ENCODE data around the gene TMC6.

TMC6 gene

DNA sequence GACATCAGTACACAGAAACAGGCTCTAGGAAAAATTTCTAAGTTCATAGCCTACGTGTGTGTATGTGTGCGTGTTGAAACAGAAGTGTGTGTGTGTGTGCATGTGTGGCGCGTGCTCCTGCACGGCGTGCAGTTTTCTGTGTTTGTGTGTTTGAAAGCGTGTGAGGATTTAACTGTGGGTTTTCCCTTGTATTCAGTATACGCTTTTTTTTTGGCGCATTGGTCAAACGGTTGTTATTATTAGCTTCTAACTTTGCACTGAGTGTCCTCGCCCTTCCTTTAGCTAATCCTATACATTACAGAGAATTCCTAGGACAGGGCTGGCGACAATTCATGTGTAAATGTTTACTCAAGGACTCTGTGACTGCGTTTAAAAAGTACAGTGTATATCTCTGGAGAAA lies 23.0 kb downstream of the TMC6 start:
- no CpG with 5 or more reads among the region's 13 CpGs for WGBS (ENCODE audit: insufficient coverage, insufficient read length)
- no peaks in the 10 kb centered on the region for H3K27me3 ChIP-seq (ENCODE audit: control insufficient read depth, insufficient read depth, low read length)
- H3K4me1 ChIP-seq (ENCODE audit: control insufficient read depth, insufficient read depth, low read length): no peaks in the 10 kb centered on the region
- H3K4me3 ChIP-seq (ENCODE audit: low read length): no peak overlapping the region
- DNase-seq (ENCODE audit: low read depth, low spot score): no peak
- H3K27ac ChIP-seq (ENCODE audit: low read length): no peak overlapping the region
- no peaks in the 10 kb centered on the region for H3K9me3 ChIP-seq (ENCODE audit: control insufficient read depth, insufficient read depth, low read length)
- peaks cover 17% of the 10 kb centered on the region for H3K36me3 ChIP-seq (ENCODE audit: control insufficient read depth, insufficient read depth, low read length)

DNA sequence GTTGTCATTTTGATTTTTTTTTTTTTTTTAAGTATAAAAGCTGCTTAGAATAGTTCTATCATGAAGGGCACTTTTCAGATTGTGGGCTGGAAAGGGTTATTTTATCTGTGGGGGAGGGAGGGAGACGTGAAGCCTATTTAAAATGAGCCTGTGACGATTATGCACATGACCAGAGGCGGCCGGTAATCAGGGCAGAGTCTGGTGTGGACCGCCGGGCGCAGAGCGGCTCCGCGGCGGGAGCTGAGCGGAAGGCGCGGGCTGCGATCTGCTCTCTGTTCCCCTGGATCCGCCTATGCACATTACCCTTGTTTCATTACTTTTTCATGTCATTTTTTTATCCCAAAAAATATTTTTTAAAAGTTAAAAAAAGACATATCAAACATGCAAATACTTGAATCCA lies 23.5 kb downstream of the TMC6 start:
- WGBS (ENCODE audit: insufficient coverage, insufficient read length): no CpG with 5 or more reads among the region's 16 CpGs
- DNase-seq (ENCODE audit: low read depth, low spot score): no peak

DNA sequence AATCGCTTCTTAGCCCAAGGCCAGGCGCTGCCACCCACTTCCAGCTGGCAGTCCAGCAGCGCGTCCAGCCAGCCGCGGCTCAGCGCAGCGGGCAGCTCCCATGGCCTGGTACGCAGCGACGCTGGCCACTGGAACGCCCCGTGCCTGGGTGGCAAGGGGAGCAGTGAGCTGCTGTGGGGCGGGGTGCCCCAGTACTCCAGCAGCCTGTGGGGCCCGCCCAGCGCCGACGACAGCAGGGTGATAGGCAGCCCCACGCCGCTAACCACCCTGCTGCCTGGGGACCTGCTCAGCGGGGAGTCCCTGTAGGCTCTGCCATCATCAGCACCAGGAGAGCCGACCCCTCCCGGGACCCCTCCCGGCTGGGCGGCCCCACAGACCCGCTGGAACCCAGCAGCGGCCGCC lies 24.0 kb downstream of the TMC6 start:
- Histone ChIP-seq H3K9me3 (ENCODE audit: control insufficient read depth, insufficient read depth, low read length) (0 out of 2 replicates have a peak, but pooled peaks cover 2% of the 10 kb centered on the region), H3K27ac (ENCODE audit: low read length) (no peak overlapping the region), H3K4me3 (ENCODE audit: low read length) (no peak overlapping the region), H3K4me1 (ENCODE audit: control insufficient read depth, insufficient read depth, low read length) (no peaks in the 10 kb centered on the region), H3K27me3 (ENCODE audit: control insufficient read depth, insufficient read depth, low read length) (no peaks in the 10 kb centered on the region), H3K36me3 (ENCODE audit: control insufficient read depth, insufficient read depth, low read length) (peaks cover 22% of the 10 kb centered on the region)
- no peak for DNase-seq (ENCODE audit: low read depth, low spot score)
- WGBS (ENCODE audit: insufficient coverage, insufficient read length): no CpG with 5 or more reads among the region's 28 CpGs

More for the DNA sequence above, 23.5 kb downstream of the TMC6 start:
- Histone ChIP-seq H3K27me3 (ENCODE audit: control insufficient read depth, insufficient read depth, low read length) (no peaks in the 10 kb centered on the region), H3K27ac (ENCODE audit: low read length) (no peak overlapping the region), H3K4me1 (ENCODE audit: control insufficient read depth, insufficient read depth, low read length) (no peaks in the 10 kb centered on the region), H3K4me3 (ENCODE audit: low read length) (no peak overlapping the region), H3K36me3 (ENCODE audit: control insufficient read depth, insufficient read depth, low read length) (peaks cover 20% of the 10 kb centered on the region), H3K9me3 (ENCODE audit: control insufficient read depth, insufficient read depth, low read length) (0 out of 2 replicates have a peak, but pooled peaks cover 2% of the 10 kb centered on the region)

DNA sequence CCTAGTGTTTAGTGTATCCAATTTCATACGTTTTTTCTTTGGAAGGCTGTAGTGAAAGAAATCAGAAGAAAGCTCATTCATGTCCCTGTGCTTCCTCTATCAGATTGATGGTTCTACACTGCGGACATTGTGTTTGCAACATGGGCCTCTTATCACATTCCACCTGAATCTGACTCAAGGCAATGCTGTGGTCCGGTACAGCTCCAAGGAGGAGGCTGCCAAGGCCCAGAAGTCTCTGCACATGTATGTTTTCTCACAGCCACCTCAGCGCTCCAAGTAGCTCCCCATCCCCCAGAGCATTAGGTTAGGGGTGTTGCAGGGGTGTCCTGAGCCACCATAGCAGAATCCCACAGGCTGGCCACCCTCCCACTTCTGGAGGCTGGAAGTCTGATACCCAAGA lies 25.2 kb downstream of the TMC6 start:
- Histone ChIP-seq H3K27ac (ENCODE audit: low read length) (no peak overlapping the region), H3K36me3 (ENCODE audit: control insufficient read depth, insufficient read depth, low read length) (peaks cover 30% of the 10 kb centered on the region), H3K27me3 (ENCODE audit: control insufficient read depth, insufficient read depth, low read length) (no peaks in the 10 kb centered on the region), H3K4me1 (ENCODE audit: control insufficient read depth, insufficient read depth, low read length) (no peaks in the 10 kb centered on the region), H3K9me3 (ENCODE audit: control insufficient read depth, insufficient read depth, low read length) (peaks cover 3% of the 10 kb centered on the region; the same call in 1 of the 2 replicates), H3K4me3 (ENCODE audit: low read length) (no peak overlapping the region)
- WGBS (ENCODE audit: insufficient coverage, insufficient read length): no CpG with 5 or more reads among the region's 4 CpGs
- DNase-seq (ENCODE audit: low read depth, low spot score): no peak

DNA sequence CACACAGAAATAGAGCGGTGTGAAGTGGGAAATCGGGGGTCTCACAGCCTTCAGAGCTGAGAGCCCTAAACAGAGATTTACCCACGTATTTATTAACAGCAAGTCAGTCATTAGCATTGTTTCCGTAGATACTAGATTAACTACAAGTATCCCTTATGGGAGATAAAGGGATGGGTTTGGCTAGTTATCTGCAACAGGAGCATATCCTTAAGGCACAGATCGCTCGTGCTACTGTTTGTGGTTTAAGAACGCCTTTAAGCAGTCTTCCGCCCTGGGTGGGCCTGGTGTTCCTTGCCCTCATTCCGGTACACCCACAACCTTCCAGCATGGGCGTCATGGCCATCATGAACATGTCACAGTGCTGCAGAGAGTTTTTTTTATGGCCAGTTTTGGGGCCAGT lies 27.0 kb downstream of the TMC6 start:
- DNase-seq (ENCODE audit: low read depth, low spot score): no peak
- no CpG with 5 or more reads among the region's 10 CpGs for WGBS (ENCODE audit: insufficient coverage, insufficient read length)
- Histone ChIP-seq H3K9me3 (ENCODE audit: control insufficient read depth, insufficient read depth, low read length) (peaks cover 3% of the 10 kb centered on the region; the same call in 1 of the 2 replicates), H3K4me1 (ENCODE audit: control insufficient read depth, insufficient read depth, low read length) (no peaks in the 10 kb centered on the region), H3K27me3 (ENCODE audit: control insufficient read depth, insufficient read depth, low read length) (no peaks in the 10 kb centered on the region), H3K4me3 (ENCODE audit: low read length) (no peak overlapping the region), H3K27ac (ENCODE audit: low read length) (no peak overlapping the region), H3K36me3 (ENCODE audit: control insufficient read depth, insufficient read depth, low read length) (peaks cover 45% of the 10 kb centered on the region)

DNA sequence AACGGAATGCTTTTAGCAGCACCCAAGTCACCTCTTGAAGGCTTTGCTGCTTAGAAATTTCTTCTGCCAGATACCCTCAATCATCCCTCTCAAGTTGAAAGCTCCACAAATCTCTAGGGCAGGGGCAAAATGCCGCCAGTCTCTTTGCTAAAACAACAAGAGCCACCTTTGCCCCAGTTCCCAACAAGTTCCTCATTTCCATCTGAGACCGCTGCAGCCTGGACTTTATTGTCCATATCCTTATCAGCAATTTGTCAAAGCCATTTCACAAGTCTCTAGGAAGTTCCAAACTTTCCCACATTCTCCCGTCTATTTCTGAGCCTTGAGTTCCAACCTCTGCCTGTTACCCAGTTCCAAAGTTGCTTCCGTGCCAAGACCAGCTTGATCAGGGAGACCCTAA lies 27.4 kb downstream of the TMC6 start:
- H3K9me3 ChIP-seq (ENCODE audit: control insufficient read depth, insufficient read depth, low read length): peaks cover 3% of the 10 kb centered on the region; the same call in 1 of the 2 replicates
- no peaks in the 10 kb centered on the region for H3K27me3 ChIP-seq (ENCODE audit: control insufficient read depth, insufficient read depth, low read length)
- no CpG with 5 or more reads among the region's 5 CpGs for WGBS (ENCODE audit: insufficient coverage, insufficient read length)
- no peak overlapping the region for H3K27ac ChIP-seq (ENCODE audit: low read length)
- H3K4me3 ChIP-seq (ENCODE audit: low read length): no peak overlapping the region
- DNase-seq (ENCODE audit: low read depth, low spot score): no peak
- peaks cover 48% of the 10 kb centered on the region for H3K36me3 ChIP-seq (ENCODE audit: control insufficient read depth, insufficient read depth, low read length)
- no peaks in the 10 kb centered on the region for H3K4me1 ChIP-seq (ENCODE audit: control insufficient read depth, insufficient read depth, low read length)

DNA sequence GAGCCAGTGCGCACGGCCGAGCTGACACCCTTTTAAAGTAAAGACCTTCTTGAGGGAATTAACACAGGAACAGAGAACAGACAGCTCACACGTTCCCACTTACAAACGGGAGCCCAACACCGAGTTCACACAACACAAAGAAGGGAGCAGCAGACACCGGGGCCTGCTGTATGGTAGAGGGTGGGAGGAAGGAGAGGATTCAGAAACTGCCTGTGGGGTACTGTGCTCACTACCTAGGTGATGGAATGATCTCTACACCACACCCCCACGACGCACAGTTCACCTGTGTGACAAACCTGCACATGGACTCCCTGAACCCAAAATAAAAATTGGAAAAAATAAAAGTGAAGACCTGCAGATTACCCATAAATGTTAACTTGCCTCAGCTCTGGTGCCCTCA lies 32.5 kb downstream of the TMC6 start:
- peaks cover 3% of the 10 kb centered on the region; the same call in 1 of the 2 replicates for H3K9me3 ChIP-seq (ENCODE audit: control insufficient read depth, insufficient read depth, low read length)
- no CpG with 5 or more reads among the region's 9 CpGs for WGBS (ENCODE audit: insufficient coverage, insufficient read length)
- no peak overlapping the region for H3K4me3 ChIP-seq (ENCODE audit: low read length)
- H3K4me1 ChIP-seq (ENCODE audit: control insufficient read depth, insufficient read depth, low read length): no peaks in the 10 kb centered on the region
- DNase-seq (ENCODE audit: low read depth, low spot score): no peak
- peaks cover 58% of the 10 kb centered on the region for H3K36me3 ChIP-seq (ENCODE audit: control insufficient read depth, insufficient read depth, low read length)
- no peaks in the 10 kb centered on the region for H3K27me3 ChIP-seq (ENCODE audit: control insufficient read depth, insufficient read depth, low read length)
- no peak overlapping the region for H3K27ac ChIP-seq (ENCODE audit: low read length)

DNA sequence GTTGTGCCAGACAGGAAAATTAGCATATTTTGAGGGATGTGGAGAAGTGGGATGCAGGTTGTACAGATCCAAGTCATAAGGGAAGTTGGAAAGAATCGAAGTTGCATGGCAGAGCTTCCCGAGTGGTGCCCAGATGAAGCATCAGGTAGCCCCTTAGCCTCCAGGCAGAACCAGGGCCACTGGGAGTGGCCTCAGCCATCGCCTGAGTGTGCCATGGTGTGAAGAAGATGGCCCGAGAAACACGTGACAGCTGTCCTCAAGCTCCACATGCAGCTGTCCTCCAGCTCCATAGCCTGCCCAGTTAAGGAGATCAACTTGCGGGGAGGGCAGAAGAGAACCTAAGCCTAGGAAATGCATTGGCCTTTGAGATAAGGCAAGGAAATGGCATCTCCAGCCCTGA lies 33.5 kb downstream of the TMC6 start:
- H3K36me3 ChIP-seq (ENCODE audit: control insufficient read depth, insufficient read depth, low read length): peaks cover 58% of the 10 kb centered on the region
- DNase-seq (ENCODE audit: low read depth, low spot score): no peak

DNA sequence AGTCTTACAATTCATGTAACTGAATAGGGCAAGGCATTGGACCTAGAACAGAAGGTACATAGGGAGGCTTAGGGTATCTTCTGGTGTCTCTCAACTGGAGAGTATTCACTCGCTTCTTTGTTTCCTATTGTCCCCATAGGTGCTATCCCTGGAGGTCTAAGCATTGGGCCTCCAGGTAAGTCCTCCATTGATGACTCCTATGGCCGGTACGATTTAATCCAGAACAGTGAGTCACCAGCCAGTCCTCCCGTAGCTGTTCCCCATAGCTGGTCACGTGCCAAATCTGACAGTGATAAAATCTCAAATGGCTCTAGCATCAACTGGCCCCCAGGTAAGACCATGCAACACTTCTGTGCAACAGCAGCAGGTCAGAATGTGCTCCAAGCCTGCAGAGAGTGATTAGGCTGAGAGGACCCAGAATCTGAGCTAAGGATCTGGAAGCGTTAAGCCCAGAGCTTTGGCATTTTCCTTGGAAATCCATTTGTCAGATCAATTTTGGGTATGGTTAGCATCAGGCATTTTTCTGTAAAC lies 35.7 kb downstream of the TMC6 start:
- no CpG with 5 or more reads among the region's 6 CpGs for WGBS (ENCODE audit: insufficient coverage, insufficient read length)
- H3K27ac ChIP-seq (ENCODE audit: low read length): no peak overlapping the region
- no peak overlapping the region for H3K4me3 ChIP-seq (ENCODE audit: low read length)
- no peaks in the 10 kb centered on the region for H3K9me3 ChIP-seq (ENCODE audit: control insufficient read depth, insufficient read depth, low read length)
- no peaks in the 10 kb centered on the region for H3K4me1 ChIP-seq (ENCODE audit: control insufficient read depth, insufficient read depth, low read length)
- H3K36me3 ChIP-seq (ENCODE audit: control insufficient read depth, insufficient read depth, low read length): peaks cover 48% of the 10 kb centered on the region
- DNase-seq (ENCODE audit: low read depth, low spot score): no peak
- no peaks in the 10 kb centered on the region for H3K27me3 ChIP-seq (ENCODE audit: control insufficient read depth, insufficient read depth, low read length)

More for the DNA sequence above, 33.5 kb downstream of the TMC6 start:
- Histone ChIP-seq H3K27me3 (ENCODE audit: control insufficient read depth, insufficient read depth, low read length) (no peaks in the 10 kb centered on the region), H3K27ac (ENCODE audit: low read length) (no peak overlapping the region), H3K9me3 (ENCODE audit: control insufficient read depth, insufficient read depth, low read length) (peaks cover 2% of the 10 kb centered on the region; the same call in 1 of the 2 replicates), H3K4me3 (ENCODE audit: low read length) (no peak overlapping the region), H3K4me1 (ENCODE audit: control insufficient read depth, insufficient read depth, low read length) (no peaks in the 10 kb centered on the region)
- WGBS (ENCODE audit: insufficient coverage, insufficient read length): no CpG with 5 or more reads among the region's 6 CpGs

DNA sequence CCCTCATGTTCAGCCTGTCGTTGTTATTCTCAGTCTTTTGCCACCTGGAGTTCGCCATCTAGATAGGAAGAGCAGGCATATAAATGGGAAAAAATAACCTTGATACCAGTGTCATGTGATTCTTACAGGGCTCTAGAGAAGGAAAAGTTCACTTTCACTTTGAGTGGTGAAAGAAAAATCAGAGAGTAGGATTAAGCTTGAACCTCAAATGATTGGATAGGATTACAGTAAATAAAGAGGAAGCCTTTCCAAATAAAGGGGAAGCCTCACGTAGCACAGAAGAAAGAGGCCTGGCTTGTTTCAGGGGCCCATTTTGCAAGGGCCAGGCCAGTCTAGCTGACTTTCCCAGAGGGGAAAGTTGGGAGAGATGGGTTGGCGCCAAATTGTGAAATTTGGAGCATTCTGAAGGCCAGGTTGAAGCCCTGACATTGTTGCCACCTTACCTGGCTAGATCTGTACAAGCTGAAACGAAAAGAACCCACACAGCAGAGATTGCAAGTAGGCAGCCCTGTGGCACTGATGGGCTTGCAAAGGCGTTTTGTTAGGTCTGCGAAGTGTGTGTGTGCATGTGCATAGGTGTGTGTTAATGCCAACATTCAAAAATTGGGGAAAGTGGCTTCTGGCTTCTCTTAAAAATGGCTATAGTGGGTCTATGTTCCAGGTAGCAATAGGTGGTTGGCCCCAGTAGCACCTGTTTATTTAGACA lies 38.8 kb downstream of the TMC6 start:
- no peak overlapping the region for H3K4me3 ChIP-seq (ENCODE audit: low read length)
- H3K27ac ChIP-seq (ENCODE audit: low read length): no peak overlapping the region
- no peaks in the 10 kb centered on the region for H3K4me1 ChIP-seq (ENCODE audit: control insufficient read depth, insufficient read depth, low read length)
- H3K27me3 ChIP-seq (ENCODE audit: control insufficient read depth, insufficient read depth, low read length): no peaks in the 10 kb centered on the region
- H3K36me3 ChIP-seq (ENCODE audit: control insufficient read depth, insufficient read depth, low read length): peaks cover 30% of the 10 kb centered on the region; the same call in 1 of the 2 replicates
- no peak for DNase-seq (ENCODE audit: low read depth, low spot score)
- H3K9me3 ChIP-seq (ENCODE audit: control insufficient read depth, insufficient read depth, low read length): no peaks in the 10 kb centered on the region
- whole genome bisulfite sequencing (ENCODE audit: insufficient coverage, insufficient read length): no CpG with 5 or more reads among the region's 7 CpGs

DNA sequence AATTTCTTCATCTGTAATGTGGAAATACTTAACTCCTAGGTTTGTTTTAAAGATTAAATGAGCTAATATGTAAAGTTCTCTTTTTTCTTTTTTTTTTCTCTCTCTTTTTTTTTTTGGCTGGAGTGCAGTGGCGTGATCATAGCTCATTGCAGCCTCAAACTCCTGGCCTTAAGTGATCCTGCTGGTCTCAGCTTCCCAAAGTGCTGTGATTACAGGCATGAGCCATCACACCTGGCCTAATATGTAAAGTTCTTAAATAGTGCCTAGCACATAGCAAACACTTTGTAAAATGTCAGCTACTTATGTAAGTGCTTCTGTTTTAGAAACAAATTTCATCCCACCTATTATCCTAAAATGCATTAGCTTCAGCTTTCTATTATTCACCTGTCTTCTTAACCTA lies 40.0 kb downstream of the TMC6 start:
- Histone ChIP-seq H3K4me3 (ENCODE audit: low read length) (no peak overlapping the region), H3K27me3 (ENCODE audit: control insufficient read depth, insufficient read depth, low read length) (no peaks in the 10 kb centered on the region), H3K27ac (ENCODE audit: low read length) (no peak overlapping the region), H3K4me1 (ENCODE audit: control insufficient read depth, insufficient read depth, low read length) (no peaks in the 10 kb centered on the region), H3K36me3 (ENCODE audit: control insufficient read depth, insufficient read depth, low read length) (peaks cover 26% of the 10 kb centered on the region; the same call in 1 of the 2 replicates), H3K9me3 (ENCODE audit: control insufficient read depth, insufficient read depth, low read length) (no peaks in the 10 kb centered on the region)
- DNase-seq (ENCODE audit: low read depth, low spot score): no peak
- WGBS (ENCODE audit: insufficient coverage, insufficient read length): no CpG with 5 or more reads among the region's 1 CpG
